ENCODE measurements around the gene DGCR2. TPM values are rescaled to one million over a fixed set of nuclear protein-coding genes. Genes with fewer than 3 reads are reported as not detected.
"Not testable (repeated sequence)": the region's sequence is repeated elsewhere in the genome, so short reads cannot be mapped to it uniquely, and the experiment has no call there.

DGCR2 gene
- total RNA-seq, 1 experiment from 2014 or later = 18.6 TPM

DNA sequence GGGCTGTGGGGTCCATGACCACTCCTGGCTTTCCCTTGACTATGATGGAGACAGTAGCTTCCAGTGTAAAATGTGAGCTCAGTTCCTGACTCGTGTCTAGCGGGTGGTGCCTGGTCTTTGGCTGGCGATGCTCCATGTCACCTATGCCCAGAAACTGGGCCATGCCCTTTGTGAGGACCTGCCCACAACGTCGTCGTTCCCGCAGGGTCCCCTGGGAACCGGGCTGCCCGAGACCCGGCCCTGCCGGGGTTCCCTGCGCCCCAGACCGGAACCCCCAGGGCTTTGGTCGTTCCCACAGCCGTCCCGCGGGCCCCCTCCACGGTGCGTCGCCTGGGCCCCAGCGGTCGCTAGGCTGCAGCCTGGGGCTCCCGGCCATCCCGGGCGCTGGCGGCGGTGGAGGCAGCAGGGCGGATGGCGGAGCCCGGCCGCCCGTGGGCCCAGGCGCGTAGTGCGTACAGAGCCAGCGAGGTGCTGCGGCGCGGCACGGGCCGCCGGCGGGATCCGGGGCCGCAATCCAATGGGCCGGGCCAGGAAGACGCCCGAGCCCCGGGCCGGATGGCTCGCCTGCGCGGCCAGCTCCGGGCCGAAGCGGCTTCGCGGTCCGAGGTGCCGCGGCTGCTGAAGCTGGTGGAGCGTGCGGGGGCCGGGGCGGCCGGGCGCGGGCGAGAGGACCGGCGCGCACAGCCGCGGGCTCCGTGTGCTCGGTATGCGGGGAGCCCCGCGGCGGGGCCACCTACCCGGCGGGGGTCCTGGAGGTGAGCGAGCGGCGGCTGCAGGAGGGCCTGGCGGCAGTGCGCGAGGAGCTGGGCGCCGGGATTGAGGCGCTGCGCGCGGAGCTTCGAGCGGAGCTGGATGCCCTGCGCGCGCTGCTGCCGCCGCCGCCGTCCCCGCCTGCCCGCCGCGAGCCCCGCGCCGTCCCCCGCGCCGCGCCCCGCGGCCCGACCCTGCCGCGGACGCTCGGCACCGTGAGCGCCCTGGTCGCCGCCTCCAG is 92.8 kb downstream of the DGCR2 start:
- H3K4me1 ChIP-seq (ENCODE audit: low read length); H3K79me2 ChIP-seq (ENCODE audit: low read length); DNase-seq: not testable (repeated sequence)

DNA sequence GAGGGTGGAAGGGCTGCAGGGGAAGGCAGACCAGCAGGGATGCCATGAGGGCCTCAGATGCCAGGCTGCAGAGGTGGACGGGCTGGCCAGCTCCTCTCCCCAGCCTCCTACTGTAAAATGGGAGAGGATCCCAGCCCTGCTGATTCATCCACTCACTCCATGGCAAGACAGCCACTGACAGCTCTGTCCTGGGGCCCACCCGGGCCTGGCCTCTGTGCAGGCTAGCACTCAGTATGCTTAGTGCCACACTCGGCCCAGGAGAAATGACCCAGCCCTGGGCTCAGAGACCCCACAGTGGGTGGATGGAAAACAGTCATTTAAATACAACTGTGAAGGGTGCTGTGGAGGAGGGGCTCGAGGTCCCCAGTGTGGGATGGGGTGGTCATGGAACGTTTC is 94.2 kb downstream of the DGCR2 start:
- H3K79me2 ChIP-seq (ENCODE audit: low read length); H3K4me3 ChIP-seq (ENCODE audit: low read length); H4K20me1 ChIP-seq (ENCODE audit: insufficient read depth, low read depth, low read length); H3K9me3 ChIP-seq (ENCODE audit: low read length); H3K36me3 ChIP-seq (ENCODE audit: insufficient read depth, low read length); H3K4me1 ChIP-seq (ENCODE audit: low read length); H2AFZ ChIP-seq (ENCODE audit: low read length); H3K9ac ChIP-seq (ENCODE audit: low read length); H3K4me2 ChIP-seq (ENCODE audit: low read depth, low read length, poor library complexity, severe bottlenecking); H3K27me3 ChIP-seq (ENCODE audit: low read length); H3K9me2 ChIP-seq (replicated peaks; ENCODE audit: insufficient read depth, low read length); DNase-seq; H3K27ac ChIP-seq (ENCODE audit: low read length): not testable (repeated sequence)

More for the DNA sequence above, 92.8 kb downstream of the DGCR2 start:
- not testable (repeated sequence) for H2AFZ ChIP-seq (ENCODE audit: low read length); H3K9me3 ChIP-seq (ENCODE audit: low read length); H3K36me3 ChIP-seq (ENCODE audit: insufficient read depth, low read length); H3K4me3 ChIP-seq (ENCODE audit: low read length); H3K27ac ChIP-seq (ENCODE audit: low read length); H3K9me2 ChIP-seq (replicated peaks; ENCODE audit: insufficient read depth, low read length); H4K20me1 ChIP-seq (ENCODE audit: insufficient read depth, low read depth, low read length); H3K27me3 ChIP-seq (ENCODE audit: low read length); H3K9ac ChIP-seq (ENCODE audit: low read length); H3K4me2 ChIP-seq (ENCODE audit: low read depth, low read length, poor library complexity, severe bottlenecking)

GRCh38 chr22:19027371-19028059 is 94.7 kb downstream of the DGCR2 start:
- H3K79me2 ChIP-seq (ENCODE audit: low read length); H3K27me3 ChIP-seq (ENCODE audit: low read length); H3K27ac ChIP-seq (ENCODE audit: low read length); H3K36me3 ChIP-seq (ENCODE audit: insufficient read depth, low read length); H4K20me1 ChIP-seq (ENCODE audit: insufficient read depth, low read depth, low read length); H3K4me3 ChIP-seq (ENCODE audit: low read length); H3K4me2 ChIP-seq (ENCODE audit: low read depth, low read length, poor library complexity, severe bottlenecking); H3K4me1 ChIP-seq (ENCODE audit: low read length); H2AFZ ChIP-seq (ENCODE audit: low read length); H3K9ac ChIP-seq (ENCODE audit: low read length); H3K9me2 ChIP-seq (replicated peaks; ENCODE audit: insufficient read depth, low read length); H3K9me3 ChIP-seq (ENCODE audit: low read length): not testable (repeated sequence)
- DNase-seq = peak; percentile 54

GRCh38 chr22:19026080-19026479 is 96.1 kb downstream of the DGCR2 start:
- not testable (repeated sequence) for H3K27ac ChIP-seq (ENCODE audit: low read length); H3K9ac ChIP-seq (ENCODE audit: low read length); H3K4me2 ChIP-seq (ENCODE audit: low read depth, low read length, poor library complexity, severe bottlenecking); H3K4me1 ChIP-seq (ENCODE audit: low read length); DNase-seq; H4K20me1 ChIP-seq (ENCODE audit: insufficient read depth, low read depth, low read length); H3K4me3 ChIP-seq (ENCODE audit: low read length); H3K9me3 ChIP-seq (ENCODE audit: low read length); H3K9me2 ChIP-seq (replicated peaks; ENCODE audit: insufficient read depth, low read length); H3K27me3 ChIP-seq (ENCODE audit: low read length); H3K36me3 ChIP-seq (ENCODE audit: insufficient read depth, low read length); H3K79me2 ChIP-seq (ENCODE audit: low read length); H2AFZ ChIP-seq (ENCODE audit: low read length)

DNA sequence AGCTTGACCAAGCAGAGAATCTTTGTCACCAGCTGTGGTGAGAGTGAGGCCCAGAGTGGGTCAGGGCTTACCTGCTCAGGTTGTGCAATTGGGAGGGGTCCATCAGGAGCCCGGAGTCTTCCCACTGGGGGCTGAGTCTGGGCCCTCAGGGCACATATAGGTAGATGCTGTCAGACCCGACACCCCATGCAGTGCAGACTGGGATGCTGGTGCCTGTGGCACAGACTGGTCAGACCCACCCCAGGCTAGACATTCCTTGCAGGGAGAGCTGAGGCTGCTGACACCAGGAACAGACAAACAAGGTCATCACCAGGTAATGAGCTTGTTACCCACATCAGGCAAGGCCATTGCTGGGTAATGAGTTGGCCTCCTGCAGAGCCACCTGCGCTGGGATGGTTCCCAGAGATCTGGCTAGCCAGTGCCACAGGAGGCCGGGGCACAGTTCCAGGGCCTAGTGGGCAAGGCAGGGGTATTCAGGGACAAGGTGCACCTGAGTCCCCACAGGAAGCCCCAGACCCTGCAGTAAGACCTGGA is 97.2 kb downstream of the DGCR2 start:
- not testable (repeated sequence) for H3K27ac ChIP-seq (ENCODE audit: low read length); H3K27me3 ChIP-seq (ENCODE audit: low read length); H3K79me2 ChIP-seq (ENCODE audit: low read length); H4K20me1 ChIP-seq (ENCODE audit: insufficient read depth, low read depth, low read length); DNase-seq; H3K36me3 ChIP-seq (ENCODE audit: insufficient read depth, low read length); H3K9me3 ChIP-seq (ENCODE audit: low read length); H3K9ac ChIP-seq (ENCODE audit: low read length); H2AFZ ChIP-seq (ENCODE audit: low read length); H3K4me2 ChIP-seq (ENCODE audit: low read depth, low read length, poor library complexity, severe bottlenecking); H3K4me3 ChIP-seq (ENCODE audit: low read length); H3K4me1 ChIP-seq (ENCODE audit: low read length); H3K9me2 ChIP-seq (replicated peaks; ENCODE audit: insufficient read depth, low read length)

- not testable (repeated sequence) for DNase-seq; H3K4me1 ChIP-seq (ENCODE audit: low read length); H3K27me3 ChIP-seq (ENCODE audit: low read length); H3K4me3 ChIP-seq (ENCODE audit: low read length); H3K4me2 ChIP-seq (ENCODE audit: low read depth, low read length, poor library complexity, severe bottlenecking); H3K9ac ChIP-seq (ENCODE audit: low read length); H2AFZ ChIP-seq (ENCODE audit: low read length); H3K27ac ChIP-seq (ENCODE audit: low read length); H3K9me3 ChIP-seq (ENCODE audit: low read length); H4K20me1 ChIP-seq (ENCODE audit: insufficient read depth, low read depth, low read length); H3K79me2 ChIP-seq (ENCODE audit: low read length); H3K36me3 ChIP-seq (ENCODE audit: insufficient read depth, low read length); H3K9me2 ChIP-seq (replicated peaks; ENCODE audit: insufficient read depth, low read length)
Observed at GRCh38 chr22:19023931-19024330, 98.3 kb downstream of the DGCR2 start.

- Histone ChIP-seq H3K4me3 (ENCODE audit: low read length) (no peak overlapping the region), H2AFZ (ENCODE audit: low read length) (no peak overlapping the region), H3K4me2 (ENCODE audit: low read depth, low read length, poor library complexity, severe bottlenecking) (no peak overlapping the region), H3K9ac (ENCODE audit: low read length) (no peak overlapping the region), H3K9me3 (ENCODE audit: low read length) (no peaks in the 10 kb centered on the region), H3K27me3 (ENCODE audit: low read length) (no peaks in the 10 kb centered on the region), H3K27ac (ENCODE audit: low read length) (no peak overlapping the region), H3K36me3 (ENCODE audit: insufficient read depth, low read length) (no peaks in the 10 kb centered on the region), H3K9me2 (replicated peaks; ENCODE audit: insufficient read depth, low read length) (no peaks in the 10 kb centered on the region), H3K4me1 (ENCODE audit: low read length) (peaks cover 4% of the 10 kb centered on the region), H4K20me1 (ENCODE audit: insufficient read depth, low read depth, low read length) (no peaks in the 10 kb centered on the region), H3K79me2 (ENCODE audit: low read length) (no peaks in the 10 kb centered on the region)
- no peak for DNase-seq
Observed at GRCh38 chr22:19022755-19023154, 99.5 kb downstream of the DGCR2 start.

GRCh38 chr22:19019679-19020032 is 102.6 kb downstream of the DGCR2 start:
- Histone ChIP-seq H3K79me2 (ENCODE audit: low read length) (no peaks in the 10 kb centered on the region), H3K9me3 (ENCODE audit: low read length) (no peaks in the 10 kb centered on the region), H3K9ac (ENCODE audit: low read length) (no peak overlapping the region), H2AFZ (ENCODE audit: low read length) (no peak overlapping the region), H3K27ac (ENCODE audit: low read length) (no peak overlapping the region), H4K20me1 (ENCODE audit: insufficient read depth, low read depth, low read length) (no peaks in the 10 kb centered on the region), H3K9me2 (replicated peaks; ENCODE audit: insufficient read depth, low read length) (no peaks in the 10 kb centered on the region), H3K4me1 (ENCODE audit: low read length) (no peaks in the 10 kb centered on the region), H3K36me3 (ENCODE audit: insufficient read depth, low read length) (no peaks in the 10 kb centered on the region), H3K4me2 (ENCODE audit: low read depth, low read length, poor library complexity, severe bottlenecking) (no peak overlapping the region), H3K27me3 (ENCODE audit: low read length) (no peaks in the 10 kb centered on the region), H3K4me3 (ENCODE audit: low read length) (no peak overlapping the region)
- no peak for DNase-seq

Measured in Karpas-422 (cell line).